ENCODE results near the gene ATAD5. TPM values are rescaled to one million over a fixed set of nuclear protein-coding genes. Genes with fewer than 3 reads are reported as not detected.
"Not testable (repeated sequence)": the region's sequence is repeated elsewhere in the genome, so short reads cannot be mapped to it uniquely, and the experiment has no call there.

ATAD5 gene
- 10 to 100 TPM; 32.1 to 33.4 TPM for total RNA-seq

GRCh38 chr17:30831663-30832437 lies at the start of gene ATAD5:
Gene ATAD5 (plus strand): TSS chr17:30831966. CDS start chr17:30832348, 382 bp downstream.
- Mint-ChIP-seq H3K27ac (peak within 1 kb of the TSS; percentile 96), H3K4me1 (peaks cover 19% of the 10 kb centered on the region), H3K4me3 (peak within 1 kb of the TSS; percentile 95), H3K36me3 (peaks cover 23% of the 10 kb centered on the region), H3K9me3 (no peaks in the 10 kb centered on the region), H3K27me3 (no peaks in the 10 kb centered on the region)
- DNase-seq: peak; percentile 90

- no peak for DNase-seq
- H3K27me3 Mint-ChIP-seq: no peaks in the 10 kb centered on the region
- no peak overlapping the region for H3K4me3 Mint-ChIP-seq
- peaks cover 2% of the 10 kb centered on the region for H3K9me3 Mint-ChIP-seq
- peak overlapping the region; percentile 79 for H3K27ac Mint-ChIP-seq
- H3K4me1 Mint-ChIP-seq: peaks cover 25% of the 10 kb centered on the region
- peaks cover 33% of the 10 kb centered on the region for H3K36me3 Mint-ChIP-seq
Measured at GRCh38 chr17:30782206-30782605, 49.6 kb upstream of the ATAD5 start.

- H3K9me3 Mint-ChIP-seq: no peaks in the 10 kb centered on the region
- DNase-seq: no peak
- H3K27me3 Mint-ChIP-seq: no peaks in the 10 kb centered on the region
- peaks cover 36% of the 10 kb centered on the region for H3K36me3 Mint-ChIP-seq
- peak overlapping the region; percentile 67 for H3K27ac Mint-ChIP-seq
- H3K4me1 Mint-ChIP-seq: peaks cover 20% of the 10 kb centered on the region
- H3K4me3 Mint-ChIP-seq: no peak overlapping the region
Measured at GRCh38 chr17:30788918-30789317, 42.8 kb upstream of the ATAD5 start.

GRCh38 chr17:30790279-30790678 lies 41.5 kb upstream of the ATAD5 start:
- DNase-seq: no peak
- no peaks in the 10 kb centered on the region for H3K27me3 Mint-ChIP-seq
- H3K27ac Mint-ChIP-seq: peak overlapping the region; percentile 84
- H3K9me3 Mint-ChIP-seq: no peaks in the 10 kb centered on the region
- no peak overlapping the region for H3K4me3 Mint-ChIP-seq
- peaks cover 28% of the 10 kb centered on the region for H3K36me3 Mint-ChIP-seq
- H3K4me1 Mint-ChIP-seq: peaks cover 19% of the 10 kb centered on the region

GRCh38 chr17:30793282-30793977 lies 38.3 kb upstream of the ATAD5 start:
- peaks cover 36% of the 10 kb centered on the region for H3K36me3 Mint-ChIP-seq
- no peaks in the 10 kb centered on the region for H3K9me3 Mint-ChIP-seq
- no peaks in the 10 kb centered on the region for H3K27me3 Mint-ChIP-seq
- DNase-seq: no peak
- no peak overlapping the region for H3K4me3 Mint-ChIP-seq
- peak overlapping the region; percentile 39 for H3K27ac Mint-ChIP-seq
- H3K4me1 Mint-ChIP-seq: peaks cover 28% of the 10 kb centered on the region

- peaks cover 23% of the 10 kb centered on the region for H3K4me1 Mint-ChIP-seq
- DNase-seq: no peak
- no peaks in the 10 kb centered on the region for H3K27me3 Mint-ChIP-seq
- no peaks in the 10 kb centered on the region for H3K9me3 Mint-ChIP-seq
- peak overlapping the region; percentile 39 for H3K27ac Mint-ChIP-seq
- peaks cover 31% of the 10 kb centered on the region for H3K36me3 Mint-ChIP-seq
- no peak overlapping the region for H3K4me3 Mint-ChIP-seq
Measured at GRCh38 chr17:30794372-30794771, 37.4 kb upstream of the ATAD5 start.

GRCh38 chr17:30796016-30796415 lies 35.8 kb upstream of the ATAD5 start:
- H3K4me3 Mint-ChIP-seq: no peak overlapping the region
- H3K27ac Mint-ChIP-seq: peak overlapping the region; percentile 74
- no peaks in the 10 kb centered on the region for H3K27me3 Mint-ChIP-seq
- H3K4me1 Mint-ChIP-seq: peaks cover 16% of the 10 kb centered on the region
- DNase-seq: no peak
- no peaks in the 10 kb centered on the region for H3K9me3 Mint-ChIP-seq
- H3K36me3 Mint-ChIP-seq: peaks cover 23% of the 10 kb centered on the region

- no peak for DNase-seq
- Mint-ChIP-seq H3K27ac (no peak overlapping the region), H3K27me3 (no peaks in the 10 kb centered on the region), H3K4me1 (peaks cover 30% of the 10 kb centered on the region), H3K4me3 (no peak overlapping the region), H3K9me3 (peaks cover 8% of the 10 kb centered on the region), H3K36me3 (peaks cover 43% of the 10 kb centered on the region)
Measured at GRCh38 chr17:30801671-30802070, 30.1 kb upstream of the ATAD5 start.

GRCh38 chr17:30805944-30806456 lies 25.8 kb upstream of the ATAD5 start:
- H3K4me1 Mint-ChIP-seq: peaks cover 52% of the 10 kb centered on the region

GRCh38 chr17:30807896-30808295 lies 23.9 kb upstream of the ATAD5 start:
- peak overlapping the region; percentile 82 for H3K4me3 Mint-ChIP-seq
- H3K36me3 Mint-ChIP-seq: peaks cover 31% of the 10 kb centered on the region
- H3K27ac Mint-ChIP-seq: peak overlapping the region; percentile 97
- H3K4me1 Mint-ChIP-seq: peaks cover 55% of the 10 kb centered on the region
- DNase-seq: no peak
- H3K27me3 Mint-ChIP-seq: no peaks in the 10 kb centered on the region
- H3K9me3 Mint-ChIP-seq: peaks cover 8% of the 10 kb centered on the region

More at GRCh38 chr17:30805944-30806456, 25.8 kb upstream of the ATAD5 start:
- DNase-seq: no peak
- Mint-ChIP-seq H3K4me3 (no peak overlapping the region), H3K36me3 (peaks cover 40% of the 10 kb centered on the region), H3K27ac (peak overlapping the region; percentile 81), H3K9me3 (peaks cover 8% of the 10 kb centered on the region), H3K27me3 (no peaks in the 10 kb centered on the region)

GRCh38 chr17:30808785-30809286 lies 22.9 kb upstream of the ATAD5 start:
- DNase-seq: no peak
- Mint-ChIP-seq H3K4me3 (peak overlapping the region; percentile 82), H3K36me3 (peaks cover 23% of the 10 kb centered on the region), H3K9me3 (peaks cover 4% of the 10 kb centered on the region), H3K27me3 (no peaks in the 10 kb centered on the region), H3K27ac (peak overlapping the region; percentile 97), H3K4me1 (peaks cover 61% of the 10 kb centered on the region)

- H3K9me3 Mint-ChIP-seq: no peaks in the 10 kb centered on the region
- peaks cover 14% of the 10 kb centered on the region for H3K36me3 Mint-ChIP-seq
- DNase-seq: no peak
- peak overlapping the region; percentile 97 for H3K27ac Mint-ChIP-seq
- peaks cover 56% of the 10 kb centered on the region for H3K4me1 Mint-ChIP-seq
- no peaks in the 10 kb centered on the region for H3K27me3 Mint-ChIP-seq
- H3K4me3 Mint-ChIP-seq: peak overlapping the region; percentile 82
Measured at GRCh38 chr17:30809867-30810266, 21.9 kb upstream of the ATAD5 start.

GRCh38 chr17:30812218-30813177 lies 19.3 kb upstream of the ATAD5 start:
- H3K36me3 Mint-ChIP-seq: peaks cover 26% of the 10 kb centered on the region
- DNase-seq: no peak
- peaks cover 52% of the 10 kb centered on the region for H3K4me1 Mint-ChIP-seq
- H3K9me3 Mint-ChIP-seq: no peaks in the 10 kb centered on the region
- H3K4me3 Mint-ChIP-seq: no peak overlapping the region
- no peaks in the 10 kb centered on the region for H3K27me3 Mint-ChIP-seq
- H3K27ac Mint-ChIP-seq: peak overlapping the region; percentile 83

- not testable (repeated sequence) for H3K27me3 Mint-ChIP-seq, DNase-seq, H3K9me3 Mint-ChIP-seq, H3K27ac Mint-ChIP-seq, H3K4me3 Mint-ChIP-seq
- Mint-ChIP-seq H3K4me1 (peaks cover 47% of the 10 kb centered on the region), H3K36me3 (peaks cover 41% of the 10 kb centered on the region)
Measured at GRCh38 chr17:30814236-30814635, 17.5 kb upstream of the ATAD5 start.
